HG02870 (cell line): ENCODE results near the gene OR4D2.

Experiments used
- ATAC-seq: cut with Tn5 transposase; IDR thresholded peaks from one replicate; pipeline ENCODE4 v1.9.1; 2021; ENCODE audit warnings: mild to moderate bottlenecking, moderate library complexity; ENCODE audit not compliant: unreplicated experiment

OR4D2 gene

GRCh38 chr17:58205936-58206335 lies 39.2 kb downstream of the OR4D2 start:
- ATAC-seq, result no peak

- no peak for ATAC-seq
Measured at GRCh38 chr17:58207451-58207850, 40.7 kb downstream of the OR4D2 start.

- ATAC-seq, result no peak
Measured at GRCh38 chr17:58208344-58208743, 41.6 kb downstream of the OR4D2 start.

- ATAC-seq, result no peak
Measured at GRCh38 chr17:58210922-58211321, 44.1 kb downstream of the OR4D2 start.

GRCh38 chr17:58215685-58216084 lies 48.9 kb downstream of the OR4D2 start:
- no peak for ATAC-seq

DNA sequence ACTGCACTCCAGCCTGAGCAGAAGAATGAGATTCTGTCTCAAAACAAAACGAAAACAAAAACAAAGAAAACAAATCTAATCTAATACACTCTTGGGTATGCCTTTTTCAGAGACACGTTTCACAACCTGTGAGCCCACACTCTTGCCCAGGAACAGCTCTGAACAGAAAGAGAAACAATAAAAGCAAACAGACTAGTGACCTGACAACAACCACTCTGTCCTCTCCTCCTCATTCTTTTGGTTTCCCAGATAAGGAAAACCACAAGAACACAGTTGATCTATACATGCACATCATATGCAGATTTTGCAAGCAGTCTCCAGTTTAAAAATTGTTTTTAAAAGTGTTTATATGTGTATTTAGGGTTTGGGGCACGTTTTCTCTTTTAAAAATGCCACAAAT lies 51.0 kb downstream of the OR4D2 start:
- no peak for ATAC-seq

DNA sequence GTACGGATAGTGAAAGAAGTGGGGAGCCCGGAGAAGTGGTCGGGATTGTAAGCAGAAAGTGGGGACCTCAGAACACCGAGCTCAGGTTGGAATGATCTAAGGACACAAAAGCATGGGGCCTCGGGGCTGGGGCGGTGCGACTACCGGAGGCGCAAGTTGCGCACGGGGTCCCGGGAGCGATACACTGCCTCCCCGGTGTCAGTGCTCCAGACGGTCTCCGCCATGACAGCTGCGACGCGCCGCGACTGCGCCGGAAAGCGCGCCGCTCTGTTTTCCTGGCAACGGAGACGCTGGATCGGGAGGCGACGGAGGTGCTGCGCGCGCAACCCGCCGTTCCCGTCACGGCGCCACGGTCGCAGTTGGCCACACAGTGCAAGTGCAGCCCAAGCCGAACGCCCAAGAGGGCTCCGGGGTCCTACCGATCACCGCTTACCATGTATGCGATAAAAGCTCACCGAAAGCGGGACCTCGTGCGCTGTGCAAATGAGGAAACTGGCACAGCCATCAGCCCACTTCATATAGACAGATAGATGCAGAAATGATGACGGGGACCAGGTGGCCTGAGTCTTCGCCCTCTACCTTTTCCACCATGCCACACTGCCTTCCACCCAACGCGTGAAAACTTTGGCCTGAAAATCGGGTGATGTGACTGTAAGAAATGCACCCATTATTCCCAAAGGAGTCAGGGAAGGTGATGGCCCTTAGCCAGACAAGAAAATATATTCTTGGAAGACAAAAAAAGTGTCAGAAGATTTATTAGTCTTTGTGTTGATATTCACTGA lies 52.4 kb downstream of the OR4D2 start, which contains the start of gene MKS1:
TSS of gene MKS1 (minus strand) at position 249 of the 782 bp plus-strand sequence. CDS start at position 224, 25 bp downstream.
- ATAC-seq, result peak; percentile 97

DNA sequence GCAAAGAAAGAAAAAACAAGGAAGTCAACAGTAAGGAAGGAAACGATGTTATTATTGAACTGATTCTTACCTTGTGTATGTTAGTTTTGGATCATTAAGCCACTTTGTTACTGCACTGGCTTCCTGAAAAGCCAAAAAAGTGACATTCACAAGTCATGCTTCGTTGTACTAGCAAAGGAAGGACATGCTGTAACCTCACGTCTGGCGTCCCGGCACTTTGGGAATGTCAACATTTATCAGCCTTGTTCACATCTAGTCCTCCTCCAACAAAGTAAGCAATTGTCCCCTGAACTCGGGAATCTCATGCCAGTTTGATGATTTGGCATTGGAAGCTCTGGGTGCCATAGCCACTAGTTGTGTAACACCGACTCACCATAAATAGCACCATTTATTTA lies 53.0 kb downstream of the OR4D2 start:
- no peak for ATAC-seq
